SH-SY5Y (cell line): ENCODE data around the gene IGSF23.

Experiments used
- GATA2 ChIP-seq: IDR thresholded peaks from 2 replicates; pipeline ENCODE4 v1.6.1; 2011; ENCODE audit warnings: mild to moderate bottlenecking, low read depth, low read length
- GATA3 ChIP-seq: IDR thresholded peaks from 2 replicates; pipeline ENCODE4 v1.6.1; 2011; ENCODE audit warnings: low read depth, mild to moderate bottlenecking, low read length, moderate library complexity

GRCh38 chr19:44624840-44625354, 11.5 kb downstream of the IGSF23 start:
- TF ChIP-seq GATA3 (no peak), GATA2 (no peak)
